HepG2 (cell line): ENCODE measurements around the gene PC. TPM values are rescaled to one million over a fixed set of nuclear protein-coding genes. Genes with fewer than 3 reads are reported as not detected.

ENCODE experiments used
- ATF7 ChIP-seq, 2 experiments: fragments of 450-650 bp in 1 of 2; sonication (generic) in 1 of 2; formaldehyde crosslinking in 1 of 2; IDR thresholded peaks; 2 replicates each; pipeline versions ENCODE4 v1.4.0 to v1.6.1; 2016 to 2020; ENCODE audit warnings: antibody characterized with exemption in 1 of 2, mild to moderate bottlenecking in 1 of 2, missing genetic modification reagents in 1 of 2
- EED ChIP-seq: sonication (generic); formaldehyde crosslinking; IDR thresholded peaks from 2 replicates; pipeline ENCODE4 v1.5.0; 2020; ENCODE audit warnings: mild to moderate bottlenecking, missing genetic modification reagents
- FOXC1 ChIP-seq: sonication (generic); formaldehyde crosslinking; IDR thresholded peaks from 2 replicates; pipeline ENCODE4 v1.8.0; 2022; ENCODE audit warnings: mild to moderate bottlenecking, missing genetic modification reagents, borderline replicate concordance
- NCOR1 ChIP-seq: fragments of 200-600 bp; sonication (generic); IDR thresholded peaks from 2 replicates; pipeline ENCODE4 v1.7.0; 2017; ENCODE audit warnings: antibody characterized with exemption, low read length, borderline replicate concordance
- NFKBIZ ChIP-seq: IDR thresholded peaks from 2 replicates; pipeline ENCODE4 v1.6.1; 2018; ENCODE audit warnings: missing genetic modification reagents, missing compliant biosample characterization
- ZBTB7B ChIP-seq: sonication (generic); formaldehyde crosslinking; IDR thresholded peaks from 2 replicates; pipeline ENCODE4 v1.4.0; 2020; ENCODE audit warnings: missing genetic modification reagents
- ZNF274 ChIP-seq: sonication (generic); formaldehyde crosslinking; IDR thresholded peaks from 2 replicates; pipeline ENCODE4 v1.5.1; 2020; ENCODE audit warnings: mild to moderate bottlenecking, missing genetic modification reagents
- ZNF329 ChIP-seq: sonication (generic); formaldehyde crosslinking; IDR thresholded peaks from 2 replicates; pipeline ENCODE4 v1.9.0; 2021; ENCODE audit warnings: low read depth, mild to moderate bottlenecking, missing genetic modification reagents
- ZNF530 ChIP-seq: sonication (generic); formaldehyde crosslinking; IDR thresholded peaks from 2 replicates; pipeline ENCODE4 v1.5.0; 2020; ENCODE audit warnings: low read depth, mild to moderate bottlenecking, missing genetic modification reagents
- ZNF780A ChIP-seq: sonication (generic); formaldehyde crosslinking; IDR thresholded peaks from 2 replicates; pipeline ENCODE4 v1.8.0; 2022; ENCODE audit warnings: mild to moderate bottlenecking, missing genetic modification reagents, moderate library complexity
- polyA plus RNA-seq, 8 experiments: library from polyadenylated mRNA; depleted of rRNA in 3 of 8; stranded (reverse) in 7 of 8; unstranded in 1 of 8; fragments of >200 nt; fragmentation: Illumina TruSeq in 4 of 8; extraction: Trizol in 4 of 8; gene quantifications; 2 replicates each; pipeline versions ENCODE4 v1.2.1 to v1.2.3, GENCODE V29; 2011 to 2016; ENCODE audit warnings: low read depth in 4 of 8, missing spikeins in 1 of 8, mixed read lengths in 1 of 8; ENCODE audit not compliant: insufficient read depth in 1 of 8
- total RNA-seq, 5 experiments: library from RNA; depleted of rRNA; stranded (reverse); fragments of >200 nt; fragmentation: Illumina TruSeq; extraction: Trizol; gene quantifications; 2 replicates each; pipeline ENCODE4 v1.2.3, GENCODE V29; 2016; ENCODE audit warnings: low read depth in 1 of 5
- TF ChIP-seq, protein P1 (sequence below): sonication (generic); IDR thresholded peaks from 2 replicates; pipeline ENCODE4 v1.6.1; 2016; ENCODE audit warnings: low read depth, borderline replicate concordance
- TF ChIP-seq, protein P2 (sequence below): sonication (generic); formaldehyde crosslinking; IDR thresholded peaks from 2 replicates; pipeline ENCODE4 v1.4.0; 2020; ENCODE audit warnings: missing genetic modification reagents
- TF ChIP-seq, protein P3 (sequence below): sonication (generic); formaldehyde crosslinking; IDR thresholded peaks from 2 replicates; pipeline ENCODE4 v1.4.0; 2020; ENCODE audit warnings: missing genetic modification reagents
- TF ChIP-seq, protein P4 (sequence below): sonication (generic); formaldehyde crosslinking; IDR thresholded peaks from 2 replicates; pipeline ENCODE4 v1.4.0; 2020; ENCODE audit warnings: mild to moderate bottlenecking, missing genetic modification reagents
- TF ChIP-seq, protein P5 (sequence below): sonication (generic); formaldehyde crosslinking; IDR thresholded peaks from 2 replicates; pipeline ENCODE4 v1.4.0; 2020; ENCODE audit warnings: mild to moderate bottlenecking, low read depth, missing genetic modification reagents
- TF ChIP-seq, protein P6 (sequence below): sonication (generic); formaldehyde crosslinking; IDR thresholded peaks from 2 replicates; pipeline ENCODE4 v1.9.0; 2021; ENCODE audit warnings: missing genetic modification reagents, mild to moderate bottlenecking, borderline replicate concordance
- TF ChIP-seq, protein P7 (sequence below): sonication (generic); formaldehyde crosslinking; conservative IDR thresholded peaks from 2 replicates; pipeline ENCODE4 v1.4.0; 2020; ENCODE audit warnings: missing genetic modification reagents
- TF ChIP-seq, protein P8 (sequence below): IDR thresholded peaks from 2 replicates; pipeline ENCODE4 v1.6.1; 2016; ENCODE audit warnings: low read depth, control low read depth

PC gene
- total and polyA plus RNA-seq, 2 of the 13 experiments (the other 11 are each of a cell fraction or from before 2014, with no cell fraction given): 29.0 to 39.0 TPM

DNA sequence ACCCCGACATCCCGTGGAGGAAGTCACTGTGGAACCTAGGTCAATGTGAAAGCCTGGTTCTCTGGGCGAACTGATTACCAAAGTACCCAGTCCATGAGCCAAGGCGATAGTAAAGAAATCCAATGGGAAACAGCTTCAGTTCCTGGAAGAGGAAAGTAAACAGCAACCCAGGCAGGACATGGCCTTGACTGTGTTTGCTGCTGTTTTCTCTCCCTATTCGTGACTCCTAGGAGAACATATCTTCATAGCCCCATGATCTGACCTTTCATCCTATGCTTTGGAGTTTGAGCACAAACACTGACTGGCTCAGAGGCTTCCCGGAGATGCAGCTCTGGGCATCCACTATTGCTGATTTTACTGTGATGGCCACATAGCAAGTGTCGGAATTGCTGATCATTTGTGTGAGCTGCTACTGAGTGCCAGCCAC lies 56.2 kb downstream of the PC start (continued):
- TF ChIP-seq, protein P1, sequence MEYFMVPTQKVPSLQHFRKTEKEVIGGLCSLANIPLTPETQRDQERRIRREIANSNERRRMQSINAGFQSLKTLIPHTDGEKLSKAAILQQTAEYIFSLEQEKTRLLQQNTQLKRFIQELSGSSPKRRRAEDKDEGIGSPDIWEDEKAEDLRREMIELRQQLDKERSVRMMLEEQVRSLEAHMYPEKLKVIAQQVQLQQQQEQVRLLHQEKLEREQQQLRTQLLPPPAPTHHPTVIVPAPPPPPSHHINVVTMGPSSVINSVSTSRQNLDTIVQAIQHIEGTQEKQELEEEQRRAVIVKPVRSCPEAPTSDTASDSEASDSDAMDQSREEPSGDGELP: peak; percentile 62; the same call in 1 of the 2 replicates
- TF ChIP-seq NFKBIZ (CRISPR knock-in tag): peak; percentile 79
- TF ChIP-seq, protein P2, sequence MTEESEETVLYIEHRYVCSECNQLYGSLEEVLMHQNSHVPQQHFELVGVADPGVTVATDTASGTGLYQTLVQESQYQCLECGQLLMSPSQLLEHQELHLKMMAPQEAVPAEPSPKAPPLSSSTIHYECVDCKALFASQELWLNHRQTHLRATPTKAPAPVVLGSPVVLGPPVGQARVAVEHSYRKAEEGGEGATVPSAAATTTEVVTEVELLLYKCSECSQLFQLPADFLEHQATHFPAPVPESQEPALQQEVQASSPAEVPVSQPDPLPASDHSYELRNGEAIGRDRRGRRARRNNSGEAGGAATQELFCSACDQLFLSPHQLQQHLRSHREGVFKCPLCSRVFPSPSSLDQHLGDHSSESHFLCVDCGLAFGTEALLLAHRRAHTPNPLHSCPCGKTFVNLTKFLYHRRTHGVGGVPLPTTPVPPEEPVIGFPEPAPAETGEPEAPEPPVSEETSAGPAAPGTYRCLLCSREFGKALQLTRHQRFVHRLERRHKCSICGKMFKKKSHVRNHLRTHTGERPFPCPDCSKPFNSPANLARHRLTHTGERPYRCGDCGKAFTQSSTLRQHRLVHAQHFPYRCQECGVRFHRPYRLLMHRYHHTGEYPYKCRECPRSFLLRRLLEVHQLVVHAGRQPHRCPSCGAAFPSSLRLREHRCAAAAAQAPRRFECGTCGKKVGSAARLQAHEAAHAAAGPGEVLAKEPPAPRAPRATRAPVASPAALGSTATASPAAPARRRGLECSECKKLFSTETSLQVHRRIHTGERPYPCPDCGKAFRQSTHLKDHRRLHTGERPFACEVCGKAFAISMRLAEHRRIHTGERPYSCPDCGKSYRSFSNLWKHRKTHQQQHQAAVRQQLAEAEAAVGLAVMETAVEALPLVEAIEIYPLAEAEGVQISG (CRISPR knock-in tag): peak; percentile 83
- TF ChIP-seq ZNF780A (CRISPR knock-in tag): no peak
- TF ChIP-seq FOXC1 (CRISPR knock-in tag): peak; percentile 49; the same call in 1 of the 2 replicates
- no peak for TF ChIP-seq ZNF329 (CRISPR knock-in tag)
- TF ChIP-seq, protein P3, sequence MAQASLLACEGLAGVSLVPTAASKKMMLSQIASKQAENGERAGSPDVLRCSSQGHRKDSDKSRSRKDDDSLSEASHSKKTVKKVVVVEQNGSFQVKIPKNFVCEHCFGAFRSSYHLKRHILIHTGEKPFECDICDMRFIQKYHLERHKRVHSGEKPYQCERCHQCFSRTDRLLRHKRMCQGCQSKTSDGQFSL (CRISPR knock-in tag): no peak
- TF ChIP-seq ZNF274 (CRISPR knock-in tag): no peak; the same call in 1 of the 2 replicates
- TF ChIP-seq, protein P4, sequence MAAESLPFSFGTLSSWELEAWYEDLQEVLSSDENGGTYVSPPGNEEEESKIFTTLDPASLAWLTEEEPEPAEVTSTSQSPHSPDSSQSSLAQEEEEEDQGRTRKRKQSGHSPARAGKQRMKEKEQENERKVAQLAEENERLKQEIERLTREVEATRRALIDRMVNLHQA (CRISPR knock-in tag): no peak
- TF ChIP-seq, protein P5, sequence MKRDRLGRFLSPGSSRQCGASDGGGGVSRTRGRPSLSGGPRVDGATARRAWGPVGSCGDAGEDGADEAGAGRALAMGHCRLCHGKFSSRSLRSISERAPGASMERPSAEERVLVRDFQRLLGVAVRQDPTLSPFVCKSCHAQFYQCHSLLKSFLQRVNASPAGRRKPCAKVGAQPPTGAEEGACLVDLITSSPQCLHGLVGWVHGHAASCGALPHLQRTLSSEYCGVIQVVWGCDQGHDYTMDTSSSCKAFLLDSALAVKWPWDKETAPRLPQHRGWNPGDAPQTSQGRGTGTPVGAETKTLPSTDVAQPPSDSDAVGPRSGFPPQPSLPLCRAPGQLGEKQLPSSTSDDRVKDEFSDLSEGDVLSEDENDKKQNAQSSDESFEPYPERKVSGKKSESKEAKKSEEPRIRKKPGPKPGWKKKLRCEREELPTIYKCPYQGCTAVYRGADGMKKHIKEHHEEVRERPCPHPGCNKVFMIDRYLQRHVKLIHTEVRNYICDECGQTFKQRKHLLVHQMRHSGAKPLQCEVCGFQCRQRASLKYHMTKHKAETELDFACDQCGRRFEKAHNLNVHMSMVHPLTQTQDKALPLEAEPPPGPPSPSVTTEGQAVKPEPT: no peak
- no peak for TF ChIP-seq ATF7 (IDR thresholded peaks at IDR 0.05)
- no peak for TF ChIP-seq ATF7 (CRISPR knock-in tag; IDR thresholded peaks at IDR 0.05)
- TF ChIP-seq ZNF530 (CRISPR knock-in tag): no peak
- TF ChIP-seq, protein P6, sequence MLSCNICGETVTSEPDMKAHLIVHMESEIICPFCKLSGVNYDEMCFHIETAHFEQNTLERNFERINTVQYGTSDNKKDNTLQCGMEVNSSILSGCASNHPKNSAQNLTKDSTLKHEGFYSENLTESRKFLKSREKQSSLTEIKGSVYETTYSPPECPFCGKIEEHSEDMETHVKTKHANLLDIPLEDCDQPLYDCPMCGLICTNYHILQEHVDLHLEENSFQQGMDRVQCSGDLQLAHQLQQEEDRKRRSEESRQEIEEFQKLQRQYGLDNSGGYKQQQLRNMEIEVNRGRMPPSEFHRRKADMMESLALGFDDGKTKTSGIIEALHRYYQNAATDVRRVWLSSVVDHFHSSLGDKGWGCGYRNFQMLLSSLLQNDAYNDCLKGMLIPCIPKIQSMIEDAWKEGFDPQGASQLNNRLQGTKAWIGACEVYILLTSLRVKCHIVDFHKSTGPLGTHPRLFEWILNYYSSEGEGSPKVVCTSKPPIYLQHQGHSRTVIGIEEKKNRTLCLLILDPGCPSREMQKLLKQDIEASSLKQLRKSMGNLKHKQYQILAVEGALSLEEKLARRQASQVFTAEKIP (CRISPR knock-in tag): no peak
- TF ChIP-seq, protein P7, sequence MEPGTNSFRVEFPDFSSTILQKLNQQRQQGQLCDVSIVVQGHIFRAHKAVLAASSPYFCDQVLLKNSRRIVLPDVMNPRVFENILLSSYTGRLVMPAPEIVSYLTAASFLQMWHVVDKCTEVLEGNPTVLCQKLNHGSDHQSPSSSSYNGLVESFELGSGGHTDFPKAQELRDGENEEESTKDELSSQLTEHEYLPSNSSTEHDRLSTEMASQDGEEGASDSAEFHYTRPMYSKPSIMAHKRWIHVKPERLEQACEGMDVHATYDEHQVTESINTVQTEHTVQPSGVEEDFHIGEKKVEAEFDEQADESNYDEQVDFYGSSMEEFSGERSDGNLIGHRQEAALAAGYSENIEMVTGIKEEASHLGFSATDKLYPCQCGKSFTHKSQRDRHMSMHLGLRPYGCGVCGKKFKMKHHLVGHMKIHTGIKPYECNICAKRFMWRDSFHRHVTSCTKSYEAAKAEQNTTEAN (CRISPR knock-in tag): peak; percentile 80
- no peak for TF ChIP-seq EED (CRISPR knock-in tag)
- no peak; the same call in 1 of the 2 replicates for TF ChIP-seq ZBTB7B (CRISPR knock-in tag)
- peak; percentile 90 for TF ChIP-seq NCOR1
- TF ChIP-seq, protein P8, sequence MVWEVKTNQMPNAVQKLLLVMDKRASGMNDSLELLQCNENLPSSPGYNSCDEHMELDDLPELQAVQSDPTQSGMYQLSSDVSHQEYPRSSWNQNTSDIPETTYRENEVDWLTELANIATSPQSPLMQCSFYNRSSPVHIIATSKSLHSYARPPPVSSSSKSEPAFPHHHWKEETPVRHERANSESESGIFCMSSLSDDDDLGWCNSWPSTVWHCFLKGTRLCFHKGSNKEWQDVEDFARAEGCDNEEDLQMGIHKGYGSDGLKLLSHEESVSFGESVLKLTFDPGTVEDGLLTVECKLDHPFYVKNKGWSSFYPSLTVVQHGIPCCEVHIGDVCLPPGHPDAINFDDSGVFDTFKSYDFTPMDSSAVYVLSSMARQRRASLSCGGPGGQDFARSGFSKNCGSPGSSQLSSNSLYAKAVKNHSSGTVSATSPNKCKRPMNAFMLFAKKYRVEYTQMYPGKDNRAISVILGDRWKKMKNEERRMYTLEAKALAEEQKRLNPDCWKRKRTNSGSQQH: 0 out of 2 replicates have a peak, but pooled peaks have one; percentile 68
